SK-N-SH (cell line): Measurements from ENCODE around the gene CDK18.

Experiments
- JUND ChIP-seq: IDR thresholded peaks from 2 replicates; pipeline ENCODE4 v1.4.0; 2012
- NFIC ChIP-seq: IDR thresholded peaks from 2 replicates; pipeline ENCODE4 v1.4.0; 2012; ENCODE audit warnings: borderline replicate concordance
- RCOR1 ChIP-seq: fragments of 150-350 bp; IDR thresholded peaks from 2 replicates; pipeline ENCODE4 v1.6.1; 2017; ENCODE audit warnings: antibody characterized with exemption, low read length
- TAF1 ChIP-seq: IDR thresholded peaks from 2 replicates; pipeline ENCODE4 v1.6.1; 2012; ENCODE audit warnings: low read depth, mild to moderate bottlenecking, low read length, moderate library complexity, borderline replicate concordance
- TF ChIP-seq, protein P1 (sequence below): fragments of 200-600 bp; sonication (generic); IDR thresholded peaks from 2 replicates; pipeline ENCODE4 v1.6.1; 2017; ENCODE audit warnings: antibody characterized with exemption, mild to moderate bottlenecking, moderate library complexity

- TF ChIP-seq, protein P1, sequence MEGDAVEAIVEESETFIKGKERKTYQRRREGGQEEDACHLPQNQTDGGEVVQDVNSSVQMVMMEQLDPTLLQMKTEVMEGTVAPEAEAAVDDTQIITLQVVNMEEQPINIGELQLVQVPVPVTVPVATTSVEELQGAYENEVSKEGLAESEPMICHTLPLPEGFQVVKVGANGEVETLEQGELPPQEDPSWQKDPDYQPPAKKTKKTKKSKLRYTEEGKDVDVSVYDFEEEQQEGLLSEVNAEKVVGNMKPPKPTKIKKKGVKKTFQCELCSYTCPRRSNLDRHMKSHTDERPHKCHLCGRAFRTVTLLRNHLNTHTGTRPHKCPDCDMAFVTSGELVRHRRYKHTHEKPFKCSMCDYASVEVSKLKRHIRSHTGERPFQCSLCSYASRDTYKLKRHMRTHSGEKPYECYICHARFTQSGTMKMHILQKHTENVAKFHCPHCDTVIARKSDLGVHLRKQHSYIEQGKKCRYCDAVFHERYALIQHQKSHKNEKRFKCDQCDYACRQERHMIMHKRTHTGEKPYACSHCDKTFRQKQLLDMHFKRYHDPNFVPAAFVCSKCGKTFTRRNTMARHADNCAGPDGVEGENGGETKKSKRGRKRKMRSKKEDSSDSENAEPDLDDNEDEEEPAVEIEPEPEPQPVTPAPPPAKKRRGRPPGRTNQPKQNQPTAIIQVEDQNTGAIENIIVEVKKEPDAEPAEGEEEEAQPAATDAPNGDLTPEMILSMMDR: no peak
- no peak for TF ChIP-seq JUND
- TF ChIP-seq TAF1: no peak
- no peak for TF ChIP-seq RCOR1
- no peak for TF ChIP-seq NFIC
These were observed 32.4 kb downstream of the CDK18 start for GRCh38 chr1:205536759-205537361.
